ENCODE results near the gene RERE.
"Not testable (repeated sequence)": the region's sequence is repeated elsewhere in the genome, so short reads cannot be mapped to it uniquely, and the experiment has no call there.

The RERE gene

DNA sequence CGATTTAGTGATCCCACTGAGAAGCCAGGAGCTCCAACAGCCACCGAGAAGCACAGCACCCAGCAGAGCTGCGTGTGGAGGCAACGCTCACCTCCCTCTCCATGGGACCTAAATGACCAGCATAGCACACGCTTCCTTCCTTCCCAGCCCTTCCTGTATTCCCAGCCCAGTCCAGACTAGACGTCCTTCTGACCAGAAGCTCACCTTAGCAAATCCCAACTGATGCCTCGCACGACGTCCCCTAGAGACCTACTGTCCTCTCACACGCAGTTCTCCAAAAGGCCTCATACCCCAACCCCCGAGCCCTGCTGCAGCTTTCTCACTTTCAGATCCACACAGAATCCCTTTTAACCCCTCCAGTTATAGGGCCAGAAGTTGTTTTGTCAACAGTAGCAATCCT lies 367.1 kb downstream of the RERE start:
- intact Hi-C loops (cut with micrococcal nuclease) = no loop called here
- no peak overlapping the region for H3K4me3 Mint-ChIP-seq
- peaks cover 31% of the 10 kb centered on the region for H3K36me3 Mint-ChIP-seq (ENCODE audit: low read depth)
- H3K27me3 Mint-ChIP-seq = no peaks in the 10 kb centered on the region
- no peaks in the 10 kb centered on the region for H3K9me3 Mint-ChIP-seq
- no peak overlapping the region for H3K27ac Mint-ChIP-seq
- H3K4me1 Mint-ChIP-seq (ENCODE audit: low read depth) = peaks cover 5% of the 10 kb centered on the region

DNA sequence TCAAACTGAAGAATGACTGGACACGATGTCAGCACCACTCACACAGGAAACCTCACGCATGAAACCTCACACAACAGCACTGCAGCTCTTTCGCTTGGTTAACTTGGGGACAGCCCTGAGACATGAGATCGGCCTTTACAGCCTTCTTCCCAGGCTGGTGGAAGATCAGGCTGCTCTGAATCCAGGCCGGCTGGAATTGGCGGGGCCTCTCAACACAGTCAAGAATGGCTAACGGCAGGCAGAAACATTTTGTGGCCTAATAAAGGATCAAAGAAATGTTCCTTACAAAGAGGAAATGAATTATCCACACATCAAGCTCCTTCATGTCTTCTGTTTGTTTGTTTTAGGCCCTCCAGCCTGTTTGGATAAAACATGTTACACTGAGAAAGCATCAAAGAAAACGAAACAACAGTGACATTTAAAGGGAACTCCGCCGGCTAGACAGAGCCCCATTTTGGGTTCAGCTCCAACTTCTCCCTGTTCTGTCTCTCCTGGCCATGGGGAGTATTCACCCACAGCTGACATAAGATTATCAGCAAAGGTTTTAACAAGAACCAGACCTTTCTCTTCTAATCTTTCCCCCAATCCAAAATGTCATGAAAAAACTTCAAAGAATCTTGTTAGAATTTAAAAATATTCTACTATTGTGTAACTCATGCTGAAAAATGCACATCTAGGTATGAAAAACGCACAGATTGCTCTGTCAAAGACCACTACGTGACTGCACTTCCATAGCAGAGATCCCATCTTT lies 368.4 kb downstream of the RERE start:
- intact Hi-C loops (cut with micrococcal nuclease) = no loop called here
- Mint-ChIP-seq H3K9me3 (no peaks in the 10 kb centered on the region), H3K4me3 (no peak overlapping the region), H3K4me1 (ENCODE audit: low read depth) (peaks cover 5% of the 10 kb centered on the region), H3K36me3 (ENCODE audit: low read depth) (peaks cover 29% of the 10 kb centered on the region), H3K27me3 (no peaks in the 10 kb centered on the region), H3K27ac (no peak overlapping the region)

DNA sequence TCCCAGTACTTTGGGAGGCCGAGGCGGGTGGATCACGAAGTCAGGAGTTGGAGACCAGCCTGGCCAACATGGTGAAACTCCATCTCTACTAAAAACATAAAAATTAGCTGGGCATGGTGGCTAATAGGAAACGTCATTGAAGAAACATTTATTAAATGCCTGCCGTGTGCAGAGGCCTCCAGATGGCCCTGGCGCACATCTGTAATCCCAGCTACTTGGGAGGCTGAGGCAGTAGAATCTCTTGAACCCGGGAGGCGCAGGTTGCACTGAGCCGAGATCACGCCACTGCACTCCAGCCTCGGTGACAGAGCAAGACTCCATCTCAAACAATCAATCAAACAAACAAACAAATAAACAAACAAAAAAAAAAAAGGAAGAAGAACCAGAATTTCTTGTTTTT lies 368.9 kb downstream of the RERE start:
- H3K4me1 Mint-ChIP-seq (ENCODE audit: low read depth); H3K27ac Mint-ChIP-seq; H3K27me3 Mint-ChIP-seq; H3K4me3 Mint-ChIP-seq; intact Hi-C loops (cut with micrococcal nuclease); H3K9me3 Mint-ChIP-seq: not testable (repeated sequence)
- peaks cover 29% of the 10 kb centered on the region for H3K36me3 Mint-ChIP-seq (ENCODE audit: low read depth)

GRCh38 chr1:8447616-8448150 lies 369.8 kb downstream of the RERE start:
- Mint-ChIP-seq H3K27me3 (no peaks in the 10 kb centered on the region), H3K4me1 (ENCODE audit: low read depth) (peaks cover 5% of the 10 kb centered on the region), H3K9me3 (no peaks in the 10 kb centered on the region), H3K27ac (no peak overlapping the region), H3K4me3 (no peak overlapping the region), H3K36me3 (ENCODE audit: low read depth) (peaks cover 29% of the 10 kb centered on the region)
- intact Hi-C loops (cut with micrococcal nuclease) = no loop called here

DNA sequence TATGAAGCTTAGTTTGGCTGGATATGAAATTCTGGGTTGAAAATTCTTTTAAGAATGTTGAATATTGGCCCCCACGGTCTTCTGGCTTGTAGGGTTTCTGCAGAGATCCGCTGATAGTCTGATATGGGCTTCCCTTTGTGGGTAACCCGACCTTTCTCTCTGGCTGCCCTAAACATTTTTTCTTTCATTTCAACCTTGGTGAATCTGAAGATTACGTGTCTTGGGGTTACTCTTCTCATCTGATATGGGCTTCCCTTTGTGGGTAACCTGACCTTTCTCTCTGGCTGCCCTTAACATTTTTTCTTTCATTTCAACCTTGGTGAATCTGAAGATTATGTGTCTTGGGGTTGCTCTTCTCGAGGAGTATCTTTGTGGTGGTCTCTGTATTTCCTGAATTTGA lies 371.3 kb downstream of the RERE start:
- intact Hi-C loops (cut with micrococcal nuclease); H3K4me3 Mint-ChIP-seq; H3K9me3 Mint-ChIP-seq; H3K4me1 Mint-ChIP-seq (ENCODE audit: low read depth); H3K27me3 Mint-ChIP-seq: not testable (repeated sequence)
- Mint-ChIP-seq H3K36me3 (ENCODE audit: low read depth) (peaks cover 29% of the 10 kb centered on the region), H3K27ac (peak overlapping the region; percentile 7)

DNA sequence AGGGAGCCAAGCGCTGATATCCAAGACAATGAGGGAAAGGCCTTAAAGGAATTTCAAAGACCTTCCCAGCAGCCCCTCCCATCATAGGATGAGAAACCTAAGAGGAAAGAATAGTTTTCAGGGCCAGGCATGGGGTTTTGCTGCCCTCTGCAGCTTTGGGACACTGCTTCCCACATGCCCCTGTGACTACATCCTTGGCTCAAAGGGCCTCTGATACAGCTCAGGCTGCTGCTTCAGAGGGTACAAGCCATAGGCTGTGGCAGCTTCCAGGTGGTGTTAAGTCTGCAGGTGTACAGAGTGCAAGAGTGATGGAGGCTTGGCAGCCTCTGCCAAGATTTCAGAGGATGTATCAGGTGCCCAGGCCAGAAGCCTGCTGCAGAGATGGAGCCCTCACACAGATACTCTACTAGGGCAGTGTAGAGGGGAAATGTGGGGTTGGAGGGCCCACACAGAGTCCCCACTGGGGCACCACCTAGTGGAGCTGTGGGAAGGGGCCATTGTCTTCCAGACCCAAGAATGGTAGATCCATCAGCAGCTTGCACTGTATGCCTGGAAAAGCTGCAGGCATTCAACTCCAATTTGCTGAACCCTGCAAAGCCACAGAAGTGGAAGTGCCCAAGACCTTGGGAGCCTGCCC lies 373.8 kb downstream of the RERE start:
- H3K4me3 Mint-ChIP-seq = no peak overlapping the region
- H3K9me3 Mint-ChIP-seq = no peaks in the 10 kb centered on the region
- no peak overlapping the region for H3K27ac Mint-ChIP-seq
- intact Hi-C loops (cut with micrococcal nuclease) = no loop called here
- peaks cover 27% of the 10 kb centered on the region for H3K36me3 Mint-ChIP-seq (ENCODE audit: low read depth)
- H3K4me1 Mint-ChIP-seq (ENCODE audit: low read depth) = peaks cover 17% of the 10 kb centered on the region
- no peaks in the 10 kb centered on the region for H3K27me3 Mint-ChIP-seq

- H3K9me3 Mint-ChIP-seq = no peaks in the 10 kb centered on the region
- H3K27me3 Mint-ChIP-seq = no peaks in the 10 kb centered on the region
- H3K4me3 Mint-ChIP-seq = no peak overlapping the region
- peaks cover 5% of the 10 kb centered on the region for H3K36me3 Mint-ChIP-seq (ENCODE audit: low read depth)
- intact Hi-C loops (cut with micrococcal nuclease) = no loop called here
- H3K4me1 Mint-ChIP-seq (ENCODE audit: low read depth) = peaks cover 14% of the 10 kb centered on the region
- no peak overlapping the region for H3K27ac Mint-ChIP-seq
Measured at GRCh38 chr1:8441426-8441825, 376.0 kb downstream of the RERE start.

DNA sequence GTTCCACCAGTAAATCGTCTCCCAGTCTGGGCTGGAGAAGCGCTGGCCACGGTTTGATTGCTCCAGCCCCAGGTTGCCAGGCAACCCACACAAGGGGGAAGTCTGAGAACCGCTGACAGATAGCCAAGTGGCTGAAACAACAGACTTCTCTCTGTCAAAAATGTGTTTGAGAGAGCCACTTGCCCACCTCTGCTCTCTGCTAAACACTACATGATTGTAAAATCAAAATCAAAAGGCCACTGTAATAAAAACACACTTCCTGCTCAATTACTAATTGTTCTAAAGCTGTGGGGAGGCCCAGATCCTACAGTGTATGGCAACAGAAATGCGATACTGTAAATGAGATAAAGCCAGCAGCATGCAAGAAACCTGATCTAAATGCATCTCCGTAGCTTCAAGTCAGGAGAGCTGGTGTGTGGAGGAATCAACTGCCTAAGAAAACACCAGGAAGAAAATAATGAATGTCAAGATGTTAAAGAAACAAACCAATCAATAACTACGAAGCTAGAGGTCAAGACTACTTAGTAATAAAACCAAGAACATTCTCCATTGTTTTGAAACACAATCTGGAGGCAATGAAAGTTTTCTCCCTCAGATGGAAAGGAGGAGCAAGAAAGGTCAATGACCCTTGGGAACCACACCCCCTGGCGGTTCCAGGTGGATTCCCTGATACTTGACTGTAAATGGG lies 378.3 kb downstream of the RERE start:
- H3K27ac Mint-ChIP-seq = peak overlapping the region; percentile 74
- intact Hi-C loops (cut with micrococcal nuclease) = no loop called here

DNA sequence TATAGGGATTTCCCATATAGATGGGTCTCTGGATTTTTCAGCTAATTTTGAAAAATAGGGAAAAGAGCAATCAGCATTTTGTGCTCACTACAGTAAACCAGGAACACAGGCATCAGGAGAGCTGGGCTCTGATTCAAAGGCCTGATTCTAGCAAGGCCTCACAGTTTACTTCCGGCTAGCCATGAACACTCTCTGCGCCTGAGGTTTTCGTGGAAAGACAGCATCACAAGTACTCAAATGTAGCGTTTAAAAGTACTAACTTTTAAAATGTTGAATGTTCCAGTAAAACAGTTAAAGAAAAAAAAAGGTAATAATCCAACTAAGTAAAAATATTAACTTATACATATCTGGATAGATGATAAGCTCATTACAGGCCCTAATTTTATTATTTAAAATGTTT lies 379.0 kb downstream of the RERE start:
- intact Hi-C loops (cut with micrococcal nuclease) = no loop called here
- H3K9me3 Mint-ChIP-seq = no peaks in the 10 kb centered on the region
- H3K27me3 Mint-ChIP-seq = no peaks in the 10 kb centered on the region
- H3K4me1 Mint-ChIP-seq (ENCODE audit: low read depth) = peaks cover 14% of the 10 kb centered on the region
- no peak overlapping the region for H3K4me3 Mint-ChIP-seq
- peak overlapping the region; percentile 74 for H3K27ac Mint-ChIP-seq
- no peaks in the 10 kb centered on the region for H3K36me3 Mint-ChIP-seq (ENCODE audit: low read depth)

More for the DNA sequence above, 378.3 kb downstream of the RERE start:
- no peaks in the 10 kb centered on the region for H3K9me3 Mint-ChIP-seq
- H3K27me3 Mint-ChIP-seq = no peaks in the 10 kb centered on the region
- H3K4me1 Mint-ChIP-seq (ENCODE audit: low read depth) = peaks cover 14% of the 10 kb centered on the region
- H3K4me3 Mint-ChIP-seq = peak overlapping the region; percentile 45
- peaks cover under 1% of the 10 kb centered on the region for H3K36me3 Mint-ChIP-seq (ENCODE audit: low read depth)

GRCh38 chr1:8437347-8437746 lies 380.1 kb downstream of the RERE start:
- no peak overlapping the region for H3K27ac Mint-ChIP-seq
- no peak overlapping the region for H3K4me3 Mint-ChIP-seq
- H3K9me3 Mint-ChIP-seq = no peaks in the 10 kb centered on the region
- no peaks in the 10 kb centered on the region for H3K36me3 Mint-ChIP-seq (ENCODE audit: low read depth)
- intact Hi-C loops (cut with micrococcal nuclease) = no loop called here
- no peaks in the 10 kb centered on the region for H3K27me3 Mint-ChIP-seq
- peaks cover 16% of the 10 kb centered on the region for H3K4me1 Mint-ChIP-seq (ENCODE audit: low read depth)

GRCh38 chr1:8435569-8436071 lies 381.8 kb downstream of the RERE start:
- Mint-ChIP-seq H3K4me3 (no peak overlapping the region), H3K36me3 (ENCODE audit: low read depth) (peaks cover under 1% of the 10 kb centered on the region), H3K4me1 (ENCODE audit: low read depth) (peaks cover 32% of the 10 kb centered on the region), H3K27ac (no peak overlapping the region), H3K27me3 (no peaks in the 10 kb centered on the region), H3K9me3 (no peaks in the 10 kb centered on the region)
- intact Hi-C loops (cut with micrococcal nuclease) = no loop called here

DNA sequence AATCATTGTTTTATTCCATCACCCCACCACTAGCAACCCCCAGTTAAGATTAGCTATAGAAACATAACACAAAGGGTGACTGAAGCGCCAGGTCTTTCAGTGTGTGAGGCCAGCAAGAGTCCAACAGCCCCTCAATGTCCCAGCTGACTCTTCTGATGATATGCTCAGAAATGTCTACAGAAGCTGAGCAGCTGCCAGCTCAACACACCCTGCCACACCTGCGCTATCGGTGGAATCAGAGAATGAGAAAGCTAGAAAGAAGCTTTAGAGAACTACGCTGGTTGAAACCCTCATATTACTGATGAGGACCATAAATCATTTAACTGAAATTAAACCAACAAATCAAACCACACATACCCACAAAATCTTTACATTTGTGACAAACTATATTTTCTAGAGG lies 383.3 kb downstream of the RERE start:
- H3K27ac Mint-ChIP-seq = no peak overlapping the region
- H3K4me3 Mint-ChIP-seq = no peak overlapping the region
- intact Hi-C loops (cut with micrococcal nuclease) = no loop called here
- peaks cover 39% of the 10 kb centered on the region for H3K4me1 Mint-ChIP-seq (ENCODE audit: low read depth)
- H3K9me3 Mint-ChIP-seq = no peaks in the 10 kb centered on the region
- H3K36me3 Mint-ChIP-seq (ENCODE audit: low read depth) = peaks cover 4% of the 10 kb centered on the region
- no peaks in the 10 kb centered on the region for H3K27me3 Mint-ChIP-seq

GRCh38 chr1:8431784-8432183 lies 385.7 kb downstream of the RERE start:
- H3K9me3 Mint-ChIP-seq = no peaks in the 10 kb centered on the region
- peaks cover 53% of the 10 kb centered on the region for H3K4me1 Mint-ChIP-seq (ENCODE audit: low read depth)
- H3K27ac Mint-ChIP-seq = peak overlapping the region; percentile 1
- peaks cover 4% of the 10 kb centered on the region for H3K36me3 Mint-ChIP-seq (ENCODE audit: low read depth)
- intact Hi-C loops (cut with micrococcal nuclease) = no loop called here
- no peaks in the 10 kb centered on the region for H3K27me3 Mint-ChIP-seq
- no peak overlapping the region for H3K4me3 Mint-ChIP-seq

- no peak overlapping the region for H3K27ac Mint-ChIP-seq
- H3K36me3 Mint-ChIP-seq (ENCODE audit: low read depth) = peaks cover 10% of the 10 kb centered on the region
- H3K27me3 Mint-ChIP-seq = no peaks in the 10 kb centered on the region
- H3K4me3 Mint-ChIP-seq = no peak overlapping the region
- intact Hi-C loops (cut with micrococcal nuclease) = no loop called here
- peaks cover 60% of the 10 kb centered on the region for H3K4me1 Mint-ChIP-seq (ENCODE audit: low read depth)
- H3K9me3 Mint-ChIP-seq = no peaks in the 10 kb centered on the region
Measured at GRCh38 chr1:8431019-8431418, 386.4 kb downstream of the RERE start.
